ENCODE results near the gene MXRA7. TPM values are rescaled to one million over a fixed set of nuclear protein-coding genes. Genes with fewer than 3 reads are reported as not detected.
A peak's percentile ranks its signal among the peaks of the same experiment; 100 is the strongest.

The MXRA7 gene
- total and polyA plus RNA-seq, 2 donors (not counting 1 experiment from before 2014, with no cell fraction given) = 5.5 to 16.1 TPM

DNA sequence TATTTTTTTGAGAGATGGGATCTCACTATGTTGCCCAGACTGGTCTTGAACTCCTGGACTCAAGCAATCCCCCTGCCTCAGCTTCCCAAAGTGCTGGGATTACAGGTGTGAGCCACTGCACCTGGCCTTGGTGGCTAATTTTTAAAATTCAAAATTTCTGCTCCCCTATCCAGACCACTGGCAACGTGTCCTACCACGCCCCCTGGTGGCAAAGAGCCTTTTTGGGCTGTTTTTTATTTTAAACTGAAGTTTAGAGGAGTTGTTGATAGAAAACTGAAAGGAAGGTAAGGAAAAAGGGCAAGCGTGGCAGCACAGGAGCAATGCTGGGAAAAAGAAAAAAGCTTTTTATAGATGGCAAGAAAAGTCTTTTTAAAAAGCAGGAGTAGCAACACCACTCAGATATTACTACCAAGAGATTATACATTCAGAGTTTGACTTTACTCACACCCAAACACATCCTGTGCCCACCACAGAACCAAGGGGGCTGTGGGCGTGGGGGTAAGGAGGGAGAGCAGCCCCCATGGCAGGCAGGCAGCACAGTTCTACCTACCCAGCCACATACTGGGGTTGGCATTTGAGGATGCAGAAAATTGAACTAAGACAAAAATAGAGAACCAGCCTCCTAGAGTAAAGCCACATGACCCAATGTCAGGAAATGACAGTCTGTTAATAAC is 4.2 kb upstream of the MXRA7 start:
- Histone ChIP-seq H3K4me3 (ENCODE audit: control extremely low read depth in 1 of 5, extremely low read depth in 1 of 5, insufficient read depth in 1 of 5, low read depth in 2 of 5, low read length in 4 of 5) (peak overlapping the region in 3 of 5 experiments; percentile 11 to 20 (median 12)), H3K27ac (ENCODE audit: low read length in 2 of 2) (peak overlapping the region; percentile 46 to 72), H3K9me3 (ENCODE audit: control extremely low read depth in 1 of 3, control insufficient read depth in 2 of 3, insufficient read depth in 1 of 3, low read length in 2 of 3) (no peaks in the 10 kb centered on the region), H3K4me1 (ENCODE audit: control insufficient read depth in 2 of 2, insufficient read depth in 2 of 2, low read length in 2 of 2) (peaks cover 22 to 31% of the 10 kb centered on the region in 2 donors), H3K4me2 (replicated peaks; ENCODE audit: low read depth, low read length, poor library complexity, severe bottlenecking) (peak overlapping the region; percentile 64), H3K27me3 (replicated peaks in 1 of 4; ENCODE audit: control extremely low read depth in 1 of 4, control insufficient read depth in 3 of 4, insufficient read depth in 4 of 4, low read length in 3 of 4) (no peaks in the 10 kb centered on the region), H3K9ac (ENCODE audit: low read length) (peak overlapping the region; percentile 8), H3K36me3 (replicated peaks in 1 of 2; ENCODE audit: control extremely low read depth in 1 of 2, control insufficient read depth in 1 of 2, extremely low read depth in 1 of 2, insufficient read depth in 2 of 2, low read length in 1 of 2) (peaks cover 15 to 45% of the 10 kb centered on the region in 2 experiments), H2AFZ (ENCODE audit: insufficient read depth, low read depth, low read length, poor library complexity, severe bottlenecking) (no peak overlapping the region), H4K20me1 (ENCODE audit: control insufficient read depth, insufficient read depth, low read length, poor library complexity, severe bottlenecking) (peaks cover 12% of the 10 kb centered on the region), H3K79me2 (ENCODE audit: control insufficient read depth, insufficient read depth, low read length) (peaks cover 13% of the 10 kb centered on the region)
- H3K4me3 Mint-ChIP-seq = peak overlapping the region; percentile 62
- peak overlapping the region; percentile 21 for H3K27ac Mint-ChIP-seq
- no peaks in the 10 kb centered on the region for H3K9me3 Mint-ChIP-seq (ENCODE audit: insufficient read depth)
- no CpG with 5 or more reads among the region's 4 CpGs for WGBS (ENCODE audit: insufficient coverage)
- intact Hi-C loops (cut with micrococcal nuclease) = loop anchor here (1.0 to 5.0 kb wide), 3 partner anchors 11 to 192 kb away; partner anchors contain the start of genes JMJD6 and METTL23
- H3K4me1 Mint-ChIP-seq = peaks cover 25% of the 10 kb centered on the region
- TF ChIP-seq, protein P1, sequence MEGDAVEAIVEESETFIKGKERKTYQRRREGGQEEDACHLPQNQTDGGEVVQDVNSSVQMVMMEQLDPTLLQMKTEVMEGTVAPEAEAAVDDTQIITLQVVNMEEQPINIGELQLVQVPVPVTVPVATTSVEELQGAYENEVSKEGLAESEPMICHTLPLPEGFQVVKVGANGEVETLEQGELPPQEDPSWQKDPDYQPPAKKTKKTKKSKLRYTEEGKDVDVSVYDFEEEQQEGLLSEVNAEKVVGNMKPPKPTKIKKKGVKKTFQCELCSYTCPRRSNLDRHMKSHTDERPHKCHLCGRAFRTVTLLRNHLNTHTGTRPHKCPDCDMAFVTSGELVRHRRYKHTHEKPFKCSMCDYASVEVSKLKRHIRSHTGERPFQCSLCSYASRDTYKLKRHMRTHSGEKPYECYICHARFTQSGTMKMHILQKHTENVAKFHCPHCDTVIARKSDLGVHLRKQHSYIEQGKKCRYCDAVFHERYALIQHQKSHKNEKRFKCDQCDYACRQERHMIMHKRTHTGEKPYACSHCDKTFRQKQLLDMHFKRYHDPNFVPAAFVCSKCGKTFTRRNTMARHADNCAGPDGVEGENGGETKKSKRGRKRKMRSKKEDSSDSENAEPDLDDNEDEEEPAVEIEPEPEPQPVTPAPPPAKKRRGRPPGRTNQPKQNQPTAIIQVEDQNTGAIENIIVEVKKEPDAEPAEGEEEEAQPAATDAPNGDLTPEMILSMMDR (IDR thresholded peaks at IDR 0.05) = peak; percentile 91
- no peak for TF ChIP-seq EZH2 (IDR thresholded peaks at IDR 0.05; ENCODE audit: borderline replicate concordance, insufficient read depth, low read depth, low read length, poor library complexity, severe bottlenecking)
- ChIA-PET CTCF (interaction anchor here (1.0 to 7.4 kb wide), 7 partner anchors 10 to 192 kb away, joined by 3 to 56 read pairs (median 23); partner anchors contain the start of genes JMJD6 and METTL23), POLR2A (no interaction called here)
- H3K27me3 Mint-ChIP-seq = no peaks in the 10 kb centered on the region
- ATAC-seq (ENCODE audit: low read depth) (peak; percentile 7), DNase-seq (peak; percentile 75)

DNA sequence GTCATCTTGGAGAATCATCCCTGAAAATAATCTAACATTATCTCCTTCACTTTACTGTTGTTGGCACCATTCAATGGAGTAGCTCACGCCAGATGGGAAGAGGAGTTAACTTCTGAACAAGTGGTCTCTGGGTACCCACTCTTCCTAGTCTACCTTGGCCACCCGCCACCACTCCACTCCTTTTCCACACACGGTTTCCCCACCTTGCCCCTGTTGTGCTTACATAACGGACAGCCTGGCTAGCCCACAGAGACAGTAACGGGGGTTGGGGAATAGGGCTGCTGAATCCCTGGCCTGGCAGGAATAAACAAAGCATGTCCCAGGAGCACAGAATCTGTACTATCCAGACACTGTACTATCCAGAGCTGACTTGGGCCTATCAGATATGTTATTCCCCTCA is 3.6 kb upstream of the MXRA7 start:
- intact Hi-C loops (cut with micrococcal nuclease) = loop anchor here (2.0 to 5.0 kb wide), 2 partner anchors 157 to 192 kb away; no protein-coding TSS in a partner anchor
- peaks cover 15 to 39% of the 10 kb centered on the region in 2 experiments for H3K36me3 ChIP-seq (replicated peaks in 1 of 2; ENCODE audit: control extremely low read depth in 1 of 2, control insufficient read depth in 1 of 2, extremely low read depth in 1 of 2, insufficient read depth in 2 of 2, low read length in 1 of 2)
- H3K79me2 ChIP-seq (ENCODE audit: control insufficient read depth, insufficient read depth, low read length) = peaks cover 16% of the 10 kb centered on the region
- H3K27ac ChIP-seq (ENCODE audit: low read length in 2 of 2) = no peak overlapping the region
- no peaks in the 10 kb centered on the region for H3K27me3 ChIP-seq (replicated peaks in 1 of 4; ENCODE audit: control extremely low read depth in 1 of 4, control insufficient read depth in 3 of 4, insufficient read depth in 4 of 4, low read length in 3 of 4)
- peaks cover 27 to 36% of the 10 kb centered on the region in 2 donors for H3K4me1 ChIP-seq (ENCODE audit: control insufficient read depth in 2 of 2, insufficient read depth in 2 of 2, low read length in 2 of 2)
- Mint-ChIP-seq H3K9me3 (ENCODE audit: insufficient read depth) (no peaks in the 10 kb centered on the region), H3K4me3 (no peak overlapping the region), H3K27me3 (no peaks in the 10 kb centered on the region), H3K4me1 (peaks cover 29% of the 10 kb centered on the region), H3K27ac (no peak overlapping the region)
- TF ChIP-seq, protein P1 (IDR thresholded peaks at IDR 0.05) = no peak
- TF ChIP-seq EZH2 (IDR thresholded peaks at IDR 0.05; ENCODE audit: borderline replicate concordance, insufficient read depth, low read depth, low read length, poor library complexity, severe bottlenecking) = no peak
- ChIA-PET CTCF (interaction anchor here (1.0 to 7.4 kb wide), 12 partner anchors 11 to 191 kb away, joined by 3 to 56 read pairs (median 10); partner anchors contain the start of genes JMJD6 and METTL23), POLR2A (no interaction called here)
- WGBS (ENCODE audit: insufficient coverage) = 93% methylated on average over 5 of the region's 5 CpGs
- H3K4me3 ChIP-seq (ENCODE audit: control extremely low read depth in 1 of 5, extremely low read depth in 1 of 5, insufficient read depth in 1 of 5, low read depth in 2 of 5, low read length in 4 of 5) = no peak overlapping the region
- no peaks in the 10 kb centered on the region for H3K9me3 ChIP-seq (ENCODE audit: control extremely low read depth in 1 of 3, control insufficient read depth in 2 of 3, insufficient read depth in 1 of 3, low read length in 2 of 3)
- H3K9ac ChIP-seq (ENCODE audit: low read length) = no peak overlapping the region
- no peak overlapping the region for H3K4me2 ChIP-seq (replicated peaks; ENCODE audit: low read depth, low read length, poor library complexity, severe bottlenecking)
- H4K20me1 ChIP-seq (ENCODE audit: control insufficient read depth, insufficient read depth, low read length, poor library complexity, severe bottlenecking) = peaks cover 12% of the 10 kb centered on the region
- no peak overlapping the region for H2AFZ ChIP-seq (ENCODE audit: insufficient read depth, low read depth, low read length, poor library complexity, severe bottlenecking)
- ATAC-seq (ENCODE audit: low read depth) (no peak), DNase-seq (no peak)

All from B cell (primary cell).